CD14-positive monocyte (primary cell): ENCODE data around the gene SPHK1. TPM values are rescaled to one million over a fixed set of nuclear protein-coding genes. Genes with fewer than 3 reads are reported as not detected.

ENCODE experiments used
- DNase-seq, 3 donors: peaks; one replicate each; pipeline ENCODE4 v3.0.0-alpha.2; 2011 to 2022
- H2AFZ ChIP-seq: 2 replicates; pipeline ENCODE4 v1.6.0; 2012; ENCODE audit warnings: mild to moderate bottlenecking, low read depth, low read length, inconsistent platforms; ENCODE audit not compliant: insufficient read depth, poor library complexity, severe bottlenecking
- H3K27ac ChIP-seq, 2 donors: 1 replicate in 1 of 2; 2 replicates in 1 of 2; pipeline ENCODE4 v1.5.1; 2012 to 2013; ENCODE audit warnings: low read length in 2 of 2, control low read depth in 1 of 2, inconsistent platforms in 1 of 2, low read depth in 1 of 2, mild to moderate bottlenecking in 1 of 2
- H3K27me3 ChIP-seq, 2 donors: one replicate each; pipeline versions ENCODE4 v1.6.0 to v1.6.1; 2011 to 2013; ENCODE audit warnings: low read length in 2 of 2; ENCODE audit not compliant: control insufficient read depth in 2 of 2, insufficient read depth in 2 of 2
- H3K36me3 ChIP-seq, 2 donors: replicated peaks in 1 of 2; 1 replicate in 1 of 2; 2 replicates in 1 of 2; pipeline versions ENCODE4 v1.5.1 to v1.6.1; 2012 to 2013; ENCODE audit warnings: low read length in 2 of 2, control low read depth in 1 of 2, inconsistent platforms in 1 of 2, mild to moderate bottlenecking in 1 of 2; ENCODE audit not compliant: insufficient read depth in 2 of 2, control insufficient read depth in 1 of 2
- H3K4me1 ChIP-seq, 2 donors: 1 replicate in 1 of 2; 2 replicates in 1 of 2; pipeline versions ENCODE4 v1.5.1 to v1.6.1; 2012 to 2013; ENCODE audit warnings: low read length in 2 of 2, control low read depth in 1 of 2, inconsistent platforms in 1 of 2, mild to moderate bottlenecking in 1 of 2, moderate library complexity in 1 of 2; ENCODE audit not compliant: insufficient read depth in 2 of 2, control insufficient read depth in 1 of 2
- H3K4me2 ChIP-seq: replicated peaks from 2 replicates; pipeline ENCODE3; 2012; ENCODE audit warnings: low read length, moderate library complexity, mild to moderate bottlenecking; ENCODE audit not compliant: poor library complexity, severe bottlenecking; ENCODE audit errors: extremely low read depth
- H3K4me3 ChIP-seq, 3 experiments: fragments of 200-600 bp in 1 of 3; sonication (generic) in 1 of 3; replicated peaks in 1 of 3; 1 replicate in 2 of 3; 2 replicates in 1 of 3; pipeline ENCODE4 v1.5.1; 2011 to 2013; ENCODE audit warnings: low read length in 3 of 3, mild to moderate bottlenecking in 3 of 3, control low read depth in 2 of 3, low read depth in 2 of 3, inconsistent platforms in 1 of 3, moderate library complexity in 1 of 3
- H3K79me2 ChIP-seq: 2 replicates; pipeline ENCODE4 v1.6.0; 2012; ENCODE audit warnings: mild to moderate bottlenecking, control low read depth, inconsistent platforms, low read length, moderate library complexity; ENCODE audit not compliant: insufficient read depth
- H3K9ac ChIP-seq: 2 replicates; pipeline ENCODE4 v1.6.0; 2017; ENCODE audit warnings: low read length, mild to moderate bottlenecking; ENCODE audit not compliant: insufficient read depth, poor library complexity, severe bottlenecking
- H3K9me3 ChIP-seq, 2 donors: replicated peaks in 1 of 2; 1 replicate in 1 of 2; 2 replicates in 1 of 2; pipeline versions ENCODE4 v1.5.1 to v1.6.1; 2012 to 2013; ENCODE audit warnings: low read length in 2 of 2, control low read depth in 1 of 2; ENCODE audit not compliant: control insufficient read depth in 1 of 2, insufficient read depth in 1 of 2
- H4K20me1 ChIP-seq: 2 replicates; pipeline ENCODE4 v1.6.0; 2012; ENCODE audit warnings: mild to moderate bottlenecking, low read length, control low read depth, moderate library complexity; ENCODE audit not compliant: insufficient read depth
- H3K27ac Mint-ChIP-seq, 7 donors: one replicate each; pipeline ENCODE4 v1.8.0; 2020; ENCODE audit warnings: mild to moderate bottlenecking in 7 of 7, mixed read lengths in 7 of 7, moderate library complexity in 6 of 7, inconsistent platforms in 2 of 7
- H3K27me3 Mint-ChIP-seq, 3 donors: one replicate each; pipeline ENCODE4 v1.8.0; 2021 to 2022; ENCODE audit warnings: low read depth in 3 of 3, mild to moderate bottlenecking in 3 of 3, mixed read lengths in 3 of 3, moderate library complexity in 3 of 3, inconsistent platforms in 1 of 3
- H3K36me3 Mint-ChIP-seq, 2 donors: one replicate each; pipeline ENCODE4 v1.8.0; 2020; ENCODE audit warnings: mixed read lengths in 2 of 2, inconsistent platforms in 1 of 2, mild to moderate bottlenecking in 1 of 2
- H3K4me1 Mint-ChIP-seq: one replicate; pipeline ENCODE4 v1.8.0; 2020; ENCODE audit warnings: mild to moderate bottlenecking, mixed read lengths
- H3K4me3 Mint-ChIP-seq, 2 donors: one replicate each; pipeline ENCODE4 v1.8.0; 2020; ENCODE audit warnings: mild to moderate bottlenecking in 2 of 2, mixed read lengths in 2 of 2, moderate library complexity in 1 of 2
- H3K9me3 Mint-ChIP-seq, 7 donors: one replicate each; pipeline ENCODE4 v1.8.0; 2020 to 2022; ENCODE audit warnings: mixed read lengths in 7 of 7, mild to moderate bottlenecking in 6 of 7, moderate library complexity in 6 of 7, inconsistent platforms in 2 of 7
- WGBS: methylation state at CpG from one replicate; pipeline ENCODE4 v1.1.5; 2013; ENCODE audit warnings: missing lambda C conversion rate; ENCODE audit not compliant: insufficient coverage; 5-methylcytosine and 5-hydroxymethylcytosine counted together
- intact Hi-C, 2 donors: fragments of 100-400 bp; cut with micrococcal nuclease; formaldehyde crosslinking; loops; one replicate each; pipeline versions ENCODE4 v1.15.0 to v1.15.1; 2023
- polyA plus RNA-seq, 3 donors: library from polyadenylated mRNA; depleted of rRNA in 1 of 3; unstranded in 2 of 3; stranded (reverse) in 1 of 3; fragments of 300-500 nt in 2 of 3; fragments of >200 nt in 1 of 3; fragmentation: Illumina TruSeq in 2 of 3; gene quantifications; 1 replicate in 2 of 3; 2 replicates in 1 of 3; pipeline ENCODE4 v1.2.3, GENCODE V29; 2012 to 2021
- TF ChIP-seq, protein P1 (sequence below): fragments of 200-600 bp; IDR thresholded peaks from one replicate; pipeline ENCODE4 v1.8.0; 2022; ENCODE audit warnings: antibody characterized with exemption, mild to moderate bottlenecking

The SPHK1 gene
- polyA plus RNA-seq, 3 donors = 12.9 to 33.9 (median 19.1) TPM

DNA sequence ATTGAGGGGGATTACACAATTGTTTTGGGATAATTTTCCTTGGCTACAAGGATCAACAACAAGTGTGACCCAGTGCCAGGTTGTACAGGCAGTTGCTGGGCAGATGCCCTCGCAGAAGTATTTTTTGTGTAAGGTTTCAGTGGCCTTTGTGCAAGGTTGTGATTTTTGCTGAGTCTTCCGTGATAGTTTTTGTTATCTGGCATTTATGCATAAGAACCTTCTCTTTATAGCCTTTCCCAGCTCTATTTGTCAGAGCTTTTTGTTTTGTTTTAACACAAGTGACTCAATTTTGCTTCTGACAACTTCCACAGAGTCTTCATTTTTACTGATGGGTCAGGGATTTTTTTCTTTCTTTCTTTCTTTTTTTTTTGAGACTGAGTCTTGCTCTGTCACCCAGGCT is 23.9 kb upstream of the SPHK1 start:
- DNase-seq = no peak
- peaks cover 0 to 9% of the 10 kb centered on the region in 2 donors for H3K4me1 ChIP-seq
- H3K4me3 ChIP-seq = no peak overlapping the region
- no peak overlapping the region for H3K27ac ChIP-seq
- no peaks in the 10 kb centered on the region for H3K79me2 ChIP-seq
- Mint-ChIP-seq H3K36me3 (peaks cover 0 to 2% of the 10 kb centered on the region in 2 donors), H3K27me3 (peaks cover 9 to 16% (median 10%) of the 10 kb centered on the region in 3 donors), H3K4me3 (peak overlapping the region in 1 of 2 donors; percentile 6), H3K27ac (no peak overlapping the region), H3K9me3 (peaks cover 0 to 2% (median 0%) of the 10 kb centered on the region in 7 donors), H3K4me1 (peaks cover 5% of the 10 kb centered on the region)
- no peaks in the 10 kb centered on the region for H3K27me3 ChIP-seq
- no CpG with 5 or more reads among the region's 2 CpGs for WGBS
- TF ChIP-seq, protein P1, sequence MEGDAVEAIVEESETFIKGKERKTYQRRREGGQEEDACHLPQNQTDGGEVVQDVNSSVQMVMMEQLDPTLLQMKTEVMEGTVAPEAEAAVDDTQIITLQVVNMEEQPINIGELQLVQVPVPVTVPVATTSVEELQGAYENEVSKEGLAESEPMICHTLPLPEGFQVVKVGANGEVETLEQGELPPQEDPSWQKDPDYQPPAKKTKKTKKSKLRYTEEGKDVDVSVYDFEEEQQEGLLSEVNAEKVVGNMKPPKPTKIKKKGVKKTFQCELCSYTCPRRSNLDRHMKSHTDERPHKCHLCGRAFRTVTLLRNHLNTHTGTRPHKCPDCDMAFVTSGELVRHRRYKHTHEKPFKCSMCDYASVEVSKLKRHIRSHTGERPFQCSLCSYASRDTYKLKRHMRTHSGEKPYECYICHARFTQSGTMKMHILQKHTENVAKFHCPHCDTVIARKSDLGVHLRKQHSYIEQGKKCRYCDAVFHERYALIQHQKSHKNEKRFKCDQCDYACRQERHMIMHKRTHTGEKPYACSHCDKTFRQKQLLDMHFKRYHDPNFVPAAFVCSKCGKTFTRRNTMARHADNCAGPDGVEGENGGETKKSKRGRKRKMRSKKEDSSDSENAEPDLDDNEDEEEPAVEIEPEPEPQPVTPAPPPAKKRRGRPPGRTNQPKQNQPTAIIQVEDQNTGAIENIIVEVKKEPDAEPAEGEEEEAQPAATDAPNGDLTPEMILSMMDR = no peak
- intact Hi-C loops = no loop called here
- H3K4me2 ChIP-seq = no peak overlapping the region
- H4K20me1 ChIP-seq = no peaks in the 10 kb centered on the region
- H3K36me3 ChIP-seq = no peaks in the 10 kb centered on the region
- H3K9me3 ChIP-seq = no peaks in the 10 kb centered on the region
- H3K9ac ChIP-seq = no peak overlapping the region
- H2AFZ ChIP-seq = no peak overlapping the region

DNA sequence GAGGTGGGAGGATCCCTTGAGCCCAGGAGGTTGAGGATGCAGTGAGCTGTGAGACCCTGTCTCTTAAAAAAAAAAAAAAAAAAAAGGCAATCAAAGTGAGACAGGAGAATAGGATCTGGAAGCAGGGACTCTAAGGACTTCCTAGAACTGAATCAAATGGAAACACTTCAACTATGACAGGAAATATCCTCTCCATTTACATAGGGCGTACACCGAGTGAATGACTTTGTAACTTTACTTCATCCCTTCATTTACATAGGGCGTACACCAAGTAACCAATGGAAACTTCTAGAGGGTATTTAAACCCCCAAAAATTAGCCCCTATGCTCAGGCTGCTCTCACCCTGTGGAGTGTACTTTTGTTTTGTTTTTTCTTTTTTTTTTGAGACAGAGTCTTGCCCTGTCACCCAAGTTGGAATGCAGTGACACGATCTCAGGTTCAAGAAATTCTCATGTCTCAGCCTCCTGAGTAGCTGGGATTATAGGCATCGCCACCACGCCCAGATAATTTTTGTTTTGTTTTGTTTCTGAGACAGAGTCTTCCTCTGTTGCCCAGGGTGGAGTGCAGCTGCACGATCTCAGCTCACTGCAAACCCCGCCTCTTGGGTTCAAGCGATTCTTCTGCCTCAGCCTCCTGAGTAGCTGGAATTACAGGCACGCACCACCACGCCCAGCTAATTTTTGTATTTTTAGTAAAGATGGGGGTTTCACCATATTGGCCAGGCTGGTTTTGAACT is 21.1 kb upstream of the SPHK1 start:
- TF ChIP-seq, protein P1 = no peak
- no peaks in the 10 kb centered on the region for H4K20me1 ChIP-seq
- no peak overlapping the region for H3K4me3 ChIP-seq
- no peak overlapping the region for H2AFZ ChIP-seq
- H3K36me3 ChIP-seq = no peaks in the 10 kb centered on the region
- Mint-ChIP-seq H3K9me3 (peaks cover 0 to 2% (median 0%) of the 10 kb centered on the region in 7 donors), H3K4me3 (no peak overlapping the region), H3K27ac (peak overlapping the region in 1 of 7 donors; percentile 61), H3K27me3 (peaks cover 6 to 18% (median 15%) of the 10 kb centered on the region in 3 donors), H3K36me3 (peaks cover 0 to 2% of the 10 kb centered on the region in 2 donors), H3K4me1 (peaks cover 5% of the 10 kb centered on the region)
- no peaks in the 10 kb centered on the region for H3K27me3 ChIP-seq
- H3K9ac ChIP-seq = no peak overlapping the region
- H3K4me2 ChIP-seq = no peak overlapping the region
- H3K27ac ChIP-seq = no peak overlapping the region
- no peaks in the 10 kb centered on the region for H3K9me3 ChIP-seq
- WGBS = 100% methylated on average over 7 of the region's 11 CpGs
- H3K4me1 ChIP-seq = peaks cover 0 to 9% of the 10 kb centered on the region in 2 donors
- H3K79me2 ChIP-seq = no peaks in the 10 kb centered on the region
- no peak for DNase-seq
- intact Hi-C loops = no loop called here
